Body of pancreas (tissue), 4 donors: ENCODE data around the gene MDN1.

Source experiments
- POLR2A ChIP-seq, 3 donors: fragments of 450-650 bp; IDR thresholded peaks; one replicate each; pipeline ENCODE4 v1.6.1; 2016; ENCODE audit warnings: antibody characterized with exemption in 3 of 3, mild to moderate bottlenecking in 2 of 3
- TF ChIP-seq, protein P1 (sequence below), 7 experiments: fragments of 450-650 bp in 4 of 7; fragments of 200-600 bp in 3 of 7; sonication (generic) in 3 of 7; IDR thresholded peaks; one replicate each; pipeline ENCODE4 v1.5.1; 2016 to 2019; ENCODE audit warnings: antibody characterized with exemption in 7 of 7

- TF ChIP-seq, protein P1, sequence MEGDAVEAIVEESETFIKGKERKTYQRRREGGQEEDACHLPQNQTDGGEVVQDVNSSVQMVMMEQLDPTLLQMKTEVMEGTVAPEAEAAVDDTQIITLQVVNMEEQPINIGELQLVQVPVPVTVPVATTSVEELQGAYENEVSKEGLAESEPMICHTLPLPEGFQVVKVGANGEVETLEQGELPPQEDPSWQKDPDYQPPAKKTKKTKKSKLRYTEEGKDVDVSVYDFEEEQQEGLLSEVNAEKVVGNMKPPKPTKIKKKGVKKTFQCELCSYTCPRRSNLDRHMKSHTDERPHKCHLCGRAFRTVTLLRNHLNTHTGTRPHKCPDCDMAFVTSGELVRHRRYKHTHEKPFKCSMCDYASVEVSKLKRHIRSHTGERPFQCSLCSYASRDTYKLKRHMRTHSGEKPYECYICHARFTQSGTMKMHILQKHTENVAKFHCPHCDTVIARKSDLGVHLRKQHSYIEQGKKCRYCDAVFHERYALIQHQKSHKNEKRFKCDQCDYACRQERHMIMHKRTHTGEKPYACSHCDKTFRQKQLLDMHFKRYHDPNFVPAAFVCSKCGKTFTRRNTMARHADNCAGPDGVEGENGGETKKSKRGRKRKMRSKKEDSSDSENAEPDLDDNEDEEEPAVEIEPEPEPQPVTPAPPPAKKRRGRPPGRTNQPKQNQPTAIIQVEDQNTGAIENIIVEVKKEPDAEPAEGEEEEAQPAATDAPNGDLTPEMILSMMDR (IDR thresholded peaks at IDR 0.05): no peak
- no peak for TF ChIP-seq POLR2A (IDR thresholded peaks at IDR 0.05)
Measured at GRCh38 chr6:89596484-89596883, 223.1 kb downstream of the MDN1 start.
